Left ventricle myocardium inferior (tissue), 1 donor: Measurements from ENCODE around the gene NFE2L2. TPM values are rescaled to one million over a fixed set of nuclear protein-coding genes. Genes with fewer than 3 reads are reported as not detected.
"Not testable (repeated sequence)": the region's sequence is repeated elsewhere in the genome, so short reads cannot be mapped to it uniquely, and the experiment has no call there.

Experiments
- DNase-seq: peaks from one replicate; pipeline ENCODE4 v3.0.0-alpha.2; 2020
- H3K27ac ChIP-seq: fragments of 200-600 bp; replicated peaks from 2 replicates; pipeline ENCODE4 v1.8.0; 2021
- H3K27me3 ChIP-seq: fragments of 200-600 bp; 2 replicates; pipeline ENCODE4 v1.8.0; 2021; ENCODE audit warnings: low read depth
- H3K36me3 ChIP-seq: fragments of 200-600 bp; 2 replicates; pipeline ENCODE4 v1.8.0; 2021
- H3K4me1 ChIP-seq: fragments of 200-600 bp; 2 replicates; pipeline ENCODE4 v1.8.0; 2021
- H3K4me3 ChIP-seq: fragments of 200-600 bp; 2 replicates; pipeline ENCODE4 v1.8.0; 2021; ENCODE audit warnings: mild to moderate bottlenecking, moderate library complexity
- H3K9me3 ChIP-seq: fragments of 200-600 bp; replicated peaks from 2 replicates; pipeline ENCODE4 v1.8.0; 2021
- intact Hi-C: fragments of 100-400 bp; cut with micrococcal nuclease; formaldehyde crosslinking; loops from one replicate; pipeline ENCODE4 v1.11.0; 2022
- total RNA-seq: library from RNA; stranded (reverse); fragmentation: NEBNext Ultra II Directional; extraction: Animal tissue kit (Norgen Biotek cat#: 25700); gene quantifications from one replicate; pipeline ENCODE4 v1.2.1, GENCODE V29; 2021
- TF ChIP-seq, protein P1 (sequence below): fragments of 200-600 bp; IDR thresholded peaks from 2 replicates; pipeline ENCODE4 v1.8.0; 2021; ENCODE audit warnings: antibody characterized with exemption, mild to moderate bottlenecking, borderline replicate concordance
- donor health status: DM: no; HTN: yes; CAD: no; lungs with severe emphysema.

NFE2L2 gene
- total RNA-seq, 1 donor from 2014 or later, result 50.7 TPM

GRCh38 chr2:177201919-177202346 is 62.6 kb downstream of the NFE2L2 start:
- TF ChIP-seq, protein P1, sequence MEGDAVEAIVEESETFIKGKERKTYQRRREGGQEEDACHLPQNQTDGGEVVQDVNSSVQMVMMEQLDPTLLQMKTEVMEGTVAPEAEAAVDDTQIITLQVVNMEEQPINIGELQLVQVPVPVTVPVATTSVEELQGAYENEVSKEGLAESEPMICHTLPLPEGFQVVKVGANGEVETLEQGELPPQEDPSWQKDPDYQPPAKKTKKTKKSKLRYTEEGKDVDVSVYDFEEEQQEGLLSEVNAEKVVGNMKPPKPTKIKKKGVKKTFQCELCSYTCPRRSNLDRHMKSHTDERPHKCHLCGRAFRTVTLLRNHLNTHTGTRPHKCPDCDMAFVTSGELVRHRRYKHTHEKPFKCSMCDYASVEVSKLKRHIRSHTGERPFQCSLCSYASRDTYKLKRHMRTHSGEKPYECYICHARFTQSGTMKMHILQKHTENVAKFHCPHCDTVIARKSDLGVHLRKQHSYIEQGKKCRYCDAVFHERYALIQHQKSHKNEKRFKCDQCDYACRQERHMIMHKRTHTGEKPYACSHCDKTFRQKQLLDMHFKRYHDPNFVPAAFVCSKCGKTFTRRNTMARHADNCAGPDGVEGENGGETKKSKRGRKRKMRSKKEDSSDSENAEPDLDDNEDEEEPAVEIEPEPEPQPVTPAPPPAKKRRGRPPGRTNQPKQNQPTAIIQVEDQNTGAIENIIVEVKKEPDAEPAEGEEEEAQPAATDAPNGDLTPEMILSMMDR, result no peak
- Histone ChIP-seq H3K27me3 (no peaks in the 10 kb centered on the region), H3K4me3 (no peak overlapping the region), H3K9me3 (no peaks in the 10 kb centered on the region), H3K36me3 (no peaks in the 10 kb centered on the region), H3K4me1 (no peaks in the 10 kb centered on the region), H3K27ac (no peak overlapping the region)
- DNase-seq, result no peak
- intact Hi-C loops, result no loop called here

GRCh38 chr2:177200419-177200818 is 64.1 kb downstream of the NFE2L2 start:
- H3K4me1 ChIP-seq, intact Hi-C loops, H3K36me3 ChIP-seq, H3K27ac ChIP-seq, H3K4me3 ChIP-seq, H3K9me3 ChIP-seq, DNase-seq, H3K27me3 ChIP-seq: not testable (repeated sequence)

- Histone ChIP-seq H3K27ac (no peak overlapping the region), H3K36me3 (no peaks in the 10 kb centered on the region), H3K9me3 (no peaks in the 10 kb centered on the region), H3K27me3 (no peaks in the 10 kb centered on the region), H3K4me1 (no peaks in the 10 kb centered on the region), H3K4me3 (no peak overlapping the region)
- intact Hi-C loops, result no loop called here
- no peak for DNase-seq
- TF ChIP-seq, protein P1, result no peak
These were observed 69.3 kb downstream of the NFE2L2 start for GRCh38 chr2:177195194-177195593.

DNA sequence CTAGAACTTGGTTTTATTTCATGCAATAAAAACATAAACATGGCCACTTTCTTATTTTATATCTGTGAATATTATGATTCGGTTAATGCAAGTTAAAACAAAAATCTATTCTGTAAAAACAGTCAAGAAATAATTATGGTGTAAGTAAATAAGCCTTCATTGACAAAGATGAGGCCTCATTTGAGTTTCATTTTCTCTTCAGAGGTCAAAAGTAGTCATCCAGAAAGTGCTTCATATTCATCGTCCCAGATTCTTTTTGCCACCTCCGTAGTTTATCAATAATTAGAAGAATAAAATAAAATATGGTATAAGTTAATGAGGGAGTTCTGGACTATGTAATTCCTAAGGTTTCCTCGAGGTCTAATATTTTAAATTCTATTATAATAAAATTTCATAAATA is 71.3 kb downstream of the NFE2L2 start:
- no peaks in the 10 kb centered on the region for H3K36me3 ChIP-seq
- H3K4me3 ChIP-seq, result no peak overlapping the region
- no peaks in the 10 kb centered on the region for H3K4me1 ChIP-seq
- no peak overlapping the region for H3K27ac ChIP-seq
- TF ChIP-seq, protein P1, result no peak
- H3K27me3 ChIP-seq, result no peaks in the 10 kb centered on the region
- no peak for DNase-seq
- H3K9me3 ChIP-seq, result no peaks in the 10 kb centered on the region
- intact Hi-C loops, result no loop called here

DNA sequence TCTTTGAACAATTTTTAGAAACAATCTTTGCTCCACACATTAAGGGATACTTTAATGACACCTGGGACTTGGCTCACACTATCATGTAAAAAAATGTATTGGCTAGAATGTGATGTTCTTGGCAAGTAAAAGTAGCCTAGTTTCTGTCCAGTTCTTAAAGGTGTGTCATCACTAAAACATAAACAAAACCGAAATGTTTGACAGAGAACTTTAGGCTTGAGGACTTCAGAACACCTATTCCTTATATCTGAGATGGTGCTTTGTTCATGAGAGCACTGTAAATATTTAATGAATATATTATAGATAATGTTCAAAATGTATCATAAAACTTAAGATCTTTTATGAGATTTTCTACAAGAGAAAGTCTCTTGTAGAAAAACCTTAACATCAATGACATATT is 71.7 kb downstream of the NFE2L2 start:
- Histone ChIP-seq H3K27me3 (no peaks in the 10 kb centered on the region), H3K9me3 (no peaks in the 10 kb centered on the region)
- intact Hi-C loops, result no loop called here

GRCh38 chr2:177190941-177191340 is 73.6 kb downstream of the NFE2L2 start:
- Histone ChIP-seq H3K4me1 (peaks cover 6% of the 10 kb centered on the region), H3K9me3 (no peaks in the 10 kb centered on the region), H3K27ac (no peak overlapping the region), H3K4me3 (no peak overlapping the region), H3K27me3 (no peaks in the 10 kb centered on the region), H3K36me3 (no peaks in the 10 kb centered on the region)
- intact Hi-C loops, result no loop called here
- TF ChIP-seq, protein P1, result no peak
- no peak for DNase-seq

More for the DNA sequence above, 71.7 kb downstream of the NFE2L2 start:
- no peak for DNase-seq
- TF ChIP-seq, protein P1, result no peak
- Histone ChIP-seq H3K4me1 (no peaks in the 10 kb centered on the region), H3K36me3 (no peaks in the 10 kb centered on the region), H3K4me3 (no peak overlapping the region), H3K27ac (no peak overlapping the region)
